Ascending aorta (tissue), 2 donors: ENCODE results near the gene APBB3. TPM values are rescaled to one million over a fixed set of nuclear protein-coding genes. Genes with fewer than 3 reads are reported as not detected.
"Not testable (repeated sequence)": the region's sequence is repeated elsewhere in the genome, so short reads cannot be mapped to it uniquely, and the experiment has no call there.

Source experiments
- DNase-seq, 2 donors: peaks; one replicate each; pipeline ENCODE4 v3.0.0-alpha.2; 2019; ENCODE audit warnings: low spot score in 2 of 2
- H3K27ac ChIP-seq, 2 donors: fragments of 200-600 bp; sonication (generic); one replicate each; pipeline ENCODE4 v1.5.1; 2016 to 2017; ENCODE audit warnings: mild to moderate bottlenecking in 1 of 2
- H3K27me3 ChIP-seq: fragments of 200-600 bp; sonication (generic); one replicate; pipeline ENCODE4 v1.5.1; 2017
- H3K36me3 ChIP-seq, 2 donors: fragments of 200-600 bp; sonication (generic); one replicate each; pipeline ENCODE4 v1.5.1; 2016
- H3K4me1 ChIP-seq, 2 donors: fragments of 200-600 bp; sonication (generic); one replicate each; pipeline ENCODE4 v1.5.1; 2016 to 2017; ENCODE audit warnings: mild to moderate bottlenecking in 1 of 2
- H3K4me3 ChIP-seq, 2 donors: fragments of 200-600 bp; sonication (generic); one replicate each; pipeline ENCODE4 v1.5.1; 2016 to 2017; ENCODE audit warnings: mild to moderate bottlenecking in 1 of 2
- H3K9me3 ChIP-seq, 2 donors: fragments of 200-600 bp; sonication (generic); one replicate each; pipeline ENCODE4 v1.5.1; 2016
- intact Hi-C: fragments of 100-400 bp; cut with DNase I; formaldehyde crosslinking; loops from one replicate; pipeline ENCODE4 v1.15.1; 2023
- total RNA-seq: library from RNA; depleted of rRNA; stranded (reverse); fragments of >200 nt; gene quantifications from one replicate; pipeline ENCODE4 v1.1.0, GENCODE V29; 2016
- TF ChIP-seq, protein P1 (sequence below), 3 experiments: fragments of 200-600 bp in 2 of 3; fragments of 450-650 bp in 1 of 3; sonication (generic) in 2 of 3; IDR thresholded peaks; one replicate each; pipeline ENCODE4 v1.5.1; 2016 to 2019; ENCODE audit warnings: antibody characterized with exemption in 3 of 3, mild to moderate bottlenecking in 1 of 3, moderate library complexity in 1 of 3

Gene APBB3
- total RNA-seq, 1 donor from 2014 or later = 47.3 TPM

GRCh38 chr5:140596321-140596741 lies 31.9 kb upstream of the APBB3 start:
- Histone ChIP-seq H3K9me3 (no peaks in the 10 kb centered on the region), H3K4me3 (no peak overlapping the region), H3K4me1 (peaks cover 0 to 2% of the 10 kb centered on the region in 2 donors), H3K27ac (peak overlapping the region in 1 of 2 donors; percentile 16), H3K27me3 (no peaks in the 10 kb centered on the region), H3K36me3 (no peaks in the 10 kb centered on the region)
- TF ChIP-seq, protein P1, sequence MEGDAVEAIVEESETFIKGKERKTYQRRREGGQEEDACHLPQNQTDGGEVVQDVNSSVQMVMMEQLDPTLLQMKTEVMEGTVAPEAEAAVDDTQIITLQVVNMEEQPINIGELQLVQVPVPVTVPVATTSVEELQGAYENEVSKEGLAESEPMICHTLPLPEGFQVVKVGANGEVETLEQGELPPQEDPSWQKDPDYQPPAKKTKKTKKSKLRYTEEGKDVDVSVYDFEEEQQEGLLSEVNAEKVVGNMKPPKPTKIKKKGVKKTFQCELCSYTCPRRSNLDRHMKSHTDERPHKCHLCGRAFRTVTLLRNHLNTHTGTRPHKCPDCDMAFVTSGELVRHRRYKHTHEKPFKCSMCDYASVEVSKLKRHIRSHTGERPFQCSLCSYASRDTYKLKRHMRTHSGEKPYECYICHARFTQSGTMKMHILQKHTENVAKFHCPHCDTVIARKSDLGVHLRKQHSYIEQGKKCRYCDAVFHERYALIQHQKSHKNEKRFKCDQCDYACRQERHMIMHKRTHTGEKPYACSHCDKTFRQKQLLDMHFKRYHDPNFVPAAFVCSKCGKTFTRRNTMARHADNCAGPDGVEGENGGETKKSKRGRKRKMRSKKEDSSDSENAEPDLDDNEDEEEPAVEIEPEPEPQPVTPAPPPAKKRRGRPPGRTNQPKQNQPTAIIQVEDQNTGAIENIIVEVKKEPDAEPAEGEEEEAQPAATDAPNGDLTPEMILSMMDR (IDR thresholded peaks at IDR 0.05) = no peak
- intact Hi-C loops = no loop called here
- no peak for DNase-seq

GRCh38 chr5:140595538-140596300 lies 31.3 kb upstream of the APBB3 start:
- H3K27ac ChIP-seq = no peak overlapping the region
- H3K36me3 ChIP-seq = no peaks in the 10 kb centered on the region
- intact Hi-C loops = no loop called here
- TF ChIP-seq, protein P1 (IDR thresholded peaks at IDR 0.05) = no peak
- H3K4me3 ChIP-seq = no peak overlapping the region
- DNase-seq = no peak
- no peaks in the 10 kb centered on the region for H3K9me3 ChIP-seq
- peaks cover 0 to 2% of the 10 kb centered on the region in 2 donors for H3K4me1 ChIP-seq
- no peaks in the 10 kb centered on the region for H3K27me3 ChIP-seq

GRCh38 chr5:140594169-140594568 lies 29.8 kb upstream of the APBB3 start:
- TF ChIP-seq, protein P1 (IDR thresholded peaks at IDR 0.05) = no peak
- Histone ChIP-seq H3K27ac (no peak overlapping the region), H3K4me1 (peaks cover 2% of the 10 kb centered on the region in 2 donors), H3K36me3 (no peaks in the 10 kb centered on the region), H3K27me3 (no peaks in the 10 kb centered on the region), H3K9me3 (no peaks in the 10 kb centered on the region), H3K4me3 (no peak overlapping the region)
- DNase-seq = no peak
- intact Hi-C loops = no loop called here

GRCh38 chr5:140593070-140593469 lies 28.7 kb upstream of the APBB3 start:
- not testable (repeated sequence) for H3K4me3 ChIP-seq, DNase-seq, H3K9me3 ChIP-seq

GRCh38 chr5:140591747-140592372 lies 27.5 kb upstream of the APBB3 start:
- no peaks in the 10 kb centered on the region for H3K9me3 ChIP-seq
- H3K36me3 ChIP-seq = no peaks in the 10 kb centered on the region
- TF ChIP-seq, protein P1 (IDR thresholded peaks at IDR 0.05) = no peak
- H3K4me3 ChIP-seq = no peak overlapping the region
- H3K27ac ChIP-seq = no peak overlapping the region
- DNase-seq = no peak
- intact Hi-C loops = no loop called here
- no peaks in the 10 kb centered on the region for H3K27me3 ChIP-seq
- peaks cover 2 to 6% of the 10 kb centered on the region in 2 donors for H3K4me1 ChIP-seq

More at GRCh38 chr5:140593070-140593469, 28.7 kb upstream of the APBB3 start:
- H3K4me1 ChIP-seq, intact Hi-C loops, H3K27me3 ChIP-seq, H3K36me3 ChIP-seq, H3K27ac ChIP-seq: not testable (repeated sequence)

DNA sequence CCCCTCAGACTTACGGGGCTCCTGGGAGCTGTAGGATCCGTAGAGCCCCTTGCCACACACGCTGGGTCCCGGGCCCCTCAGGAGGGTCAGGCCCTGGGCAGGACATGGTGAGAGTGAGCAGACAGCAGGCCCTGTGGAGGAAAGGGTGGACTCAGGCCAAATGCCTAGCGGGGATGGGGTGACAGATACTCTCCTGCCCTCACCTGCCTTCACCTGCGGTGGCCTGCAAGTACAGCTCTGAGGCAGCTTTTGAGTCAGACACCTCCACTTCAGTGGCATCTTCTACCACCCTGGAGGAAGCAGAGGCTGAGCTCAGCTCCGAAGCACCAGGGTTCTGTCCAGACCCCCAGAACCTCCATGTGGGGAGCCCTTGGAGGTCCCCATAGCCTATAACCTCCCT lies 26.5 kb upstream of the APBB3 start:
- intact Hi-C loops = no loop called here
- Histone ChIP-seq H3K4me1 (peaks cover 0 to 6% of the 10 kb centered on the region in 2 donors), H3K4me3 (no peak overlapping the region), H3K27me3 (no peaks in the 10 kb centered on the region), H3K36me3 (no peaks in the 10 kb centered on the region), H3K27ac (no peak overlapping the region), H3K9me3 (no peaks in the 10 kb centered on the region)
- DNase-seq = no peak
- TF ChIP-seq, protein P1 (IDR thresholded peaks at IDR 0.05) = no peak
